ENCODE data around the gene DMBT1.

GRCh38 chr10:122630526-122630925, 70.0 kb downstream of the DMBT1 start:
- no peak for TF ChIP-seq POLR2A (IDR thresholded peaks at IDR 0.05; ENCODE audit: low read depth, low read length)
- no peak for TF ChIP-seq ZNF274 (IDR thresholded peaks at IDR 0.05; ENCODE audit: insufficient read depth, insufficient read length)

Data from GM12878 (cell line).